Omental fat pad (tissue), 4 donors: ENCODE measurements around the gene SERTM1. TPM values are rescaled to one million over a fixed set of nuclear protein-coding genes. Genes with fewer than 3 reads are reported as not detected.
A peak's percentile ranks its signal among the peaks of the same experiment; 100 is the strongest.

Source experiments
- ATAC-seq: fragments of 150-250 bp; one replicate; pipeline ENCODE4 v1.9.1; 2016; ENCODE audit warnings: mild to moderate bottlenecking, moderate library complexity; ENCODE audit not compliant: low FRiP score
- DNase-seq: peaks from one replicate; pipeline ENCODE4 v3.0.0-alpha.2; 2019; ENCODE audit warnings: low spot score
- total RNA-seq, 4 donors: library from RNA; depleted of rRNA; stranded (reverse); fragments of >200 nt; gene quantifications; one replicate each; pipeline ENCODE4 v1.1.0, GENCODE V29; 2016
- TF ChIP-seq, protein P1 (sequence below), 3 donors: fragments of 450-650 bp; IDR thresholded peaks; one replicate each; pipeline ENCODE4 v1.5.1; 2016 to 2017; ENCODE audit warnings: antibody characterized with exemption in 3 of 3, mild to moderate bottlenecking in 3 of 3, moderate library complexity in 2 of 3

Gene SERTM1
- total RNA-seq: 10 to 100 TPM in 2 of 4 donors, 1 to 10 TPM in 1, not detected in 1; 7.8 to 50.5 (median 10.8) TPM

DNA sequence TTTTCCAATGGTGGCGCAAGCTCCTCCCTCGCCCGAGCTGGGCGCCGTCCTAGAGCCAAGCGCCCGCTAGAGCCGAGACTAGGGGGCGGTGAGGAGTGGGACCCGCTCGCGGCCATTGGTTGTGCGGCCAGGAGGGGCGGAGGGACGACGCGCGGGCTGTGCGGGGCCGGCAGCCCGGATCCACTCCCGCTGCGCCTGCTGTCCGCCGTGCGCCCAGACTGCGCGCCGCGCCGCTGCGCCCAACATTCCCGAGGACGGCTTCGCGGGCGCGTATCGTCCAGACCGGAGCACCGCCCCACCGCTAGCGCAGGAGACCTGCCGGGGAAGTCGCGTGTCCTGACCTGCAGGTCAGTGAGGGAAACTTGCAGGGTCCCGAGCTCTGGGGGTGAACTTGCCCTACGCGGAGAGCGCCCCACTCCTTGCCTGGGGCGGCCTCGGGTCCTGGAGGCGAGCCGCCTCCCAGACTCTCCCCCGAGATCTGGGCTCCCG lies at the start of gene SERTM1:
Gene SERTM1 (plus strand): TSS at position 183 of the 489 bp plus-strand sequence. CDS start 21,059 bp downstream, outside the sequence.
- TF ChIP-seq, protein P1, sequence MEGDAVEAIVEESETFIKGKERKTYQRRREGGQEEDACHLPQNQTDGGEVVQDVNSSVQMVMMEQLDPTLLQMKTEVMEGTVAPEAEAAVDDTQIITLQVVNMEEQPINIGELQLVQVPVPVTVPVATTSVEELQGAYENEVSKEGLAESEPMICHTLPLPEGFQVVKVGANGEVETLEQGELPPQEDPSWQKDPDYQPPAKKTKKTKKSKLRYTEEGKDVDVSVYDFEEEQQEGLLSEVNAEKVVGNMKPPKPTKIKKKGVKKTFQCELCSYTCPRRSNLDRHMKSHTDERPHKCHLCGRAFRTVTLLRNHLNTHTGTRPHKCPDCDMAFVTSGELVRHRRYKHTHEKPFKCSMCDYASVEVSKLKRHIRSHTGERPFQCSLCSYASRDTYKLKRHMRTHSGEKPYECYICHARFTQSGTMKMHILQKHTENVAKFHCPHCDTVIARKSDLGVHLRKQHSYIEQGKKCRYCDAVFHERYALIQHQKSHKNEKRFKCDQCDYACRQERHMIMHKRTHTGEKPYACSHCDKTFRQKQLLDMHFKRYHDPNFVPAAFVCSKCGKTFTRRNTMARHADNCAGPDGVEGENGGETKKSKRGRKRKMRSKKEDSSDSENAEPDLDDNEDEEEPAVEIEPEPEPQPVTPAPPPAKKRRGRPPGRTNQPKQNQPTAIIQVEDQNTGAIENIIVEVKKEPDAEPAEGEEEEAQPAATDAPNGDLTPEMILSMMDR (IDR thresholded peaks at IDR 0.05): no peak
- DNase-seq: no peak
- peak; percentile 95 for ATAC-seq

DNA sequence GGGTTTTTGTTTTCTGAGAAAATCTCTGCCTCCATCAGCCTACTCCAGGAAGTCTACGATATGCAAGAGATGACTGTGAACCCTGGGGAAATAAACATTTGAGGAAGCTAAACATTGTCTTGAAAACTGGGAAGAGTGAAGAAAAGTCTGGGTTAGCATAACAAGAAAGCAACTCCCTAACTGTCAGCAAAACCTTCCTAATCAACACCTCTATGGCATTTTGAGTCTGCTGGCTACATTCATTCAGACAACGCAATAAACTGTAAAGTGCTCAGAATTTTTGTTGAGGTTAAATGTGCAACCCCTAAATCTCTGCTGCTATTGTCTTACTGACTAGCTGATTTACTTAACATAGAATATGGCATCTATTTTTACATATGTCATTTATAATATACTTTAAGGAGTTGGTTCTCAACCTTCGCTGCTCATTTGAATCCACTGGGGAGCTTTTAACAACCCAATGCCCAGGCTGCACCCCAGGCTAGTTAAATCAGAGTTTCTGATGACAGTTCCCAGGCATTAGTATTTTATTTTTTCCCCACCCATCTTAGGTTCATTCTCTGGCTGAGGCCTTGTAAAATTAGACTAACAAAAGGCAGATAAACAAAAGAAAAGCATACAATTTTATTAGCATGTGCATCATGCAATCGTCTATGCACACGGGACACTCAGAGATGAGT lies 45.3 kb upstream of the SERTM1 start:
- DNase-seq (no peak), ATAC-seq (no peak)
- TF ChIP-seq, protein P1 (IDR thresholded peaks at IDR 0.05): no peak

DNA sequence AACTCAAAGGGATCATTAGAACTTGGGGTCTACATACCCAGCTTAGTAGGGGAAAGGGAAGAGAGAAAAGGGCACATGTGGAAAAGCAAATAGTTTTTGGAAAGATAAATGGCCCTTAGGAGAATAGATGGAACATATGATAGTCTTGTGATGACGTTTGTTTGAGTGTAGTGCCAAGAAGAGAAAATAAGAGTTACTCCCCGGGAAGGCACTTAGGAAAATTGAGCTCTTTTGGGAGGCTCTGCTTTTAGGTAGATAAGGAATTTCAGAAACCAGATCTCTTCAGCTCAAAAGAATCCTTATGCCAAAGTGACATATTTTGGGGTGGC lies 44.8 kb upstream of the SERTM1 start:
- TF ChIP-seq, protein P1 (IDR thresholded peaks at IDR 0.05): no peak
- ATAC-seq (no peak), DNase-seq (no peak)

DNA sequence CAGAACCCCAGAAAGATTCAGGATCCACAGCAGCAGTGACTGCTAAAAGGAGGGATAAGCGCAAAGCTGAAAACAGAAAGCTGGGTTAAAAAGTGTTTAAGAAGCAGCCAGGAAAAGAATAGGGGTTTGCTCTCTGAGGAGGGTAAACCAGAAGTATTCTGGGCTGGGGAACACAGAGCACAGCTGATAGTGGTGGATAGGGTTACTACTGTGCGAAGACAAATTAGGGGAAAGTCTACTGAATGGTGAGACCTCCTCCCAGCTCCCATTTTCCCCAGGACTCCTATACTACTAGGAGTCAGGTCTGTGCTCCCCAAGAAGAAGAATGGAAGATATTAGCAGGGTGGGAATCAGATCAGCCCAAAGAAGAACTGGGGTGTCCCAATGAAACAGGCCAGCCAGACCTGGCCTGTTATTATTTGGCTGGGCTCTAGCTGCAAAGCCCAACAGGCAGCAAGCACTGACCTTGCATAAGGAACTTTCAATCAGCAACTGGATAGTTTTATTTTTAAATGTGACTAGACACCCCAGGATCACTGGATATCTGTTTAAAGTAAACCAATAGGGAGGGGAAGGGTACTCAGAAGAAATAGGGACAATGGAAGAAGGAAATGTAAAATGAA lies 43.5 kb upstream of the SERTM1 start:
- ATAC-seq (no peak), DNase-seq (no peak)
- TF ChIP-seq, protein P1 (IDR thresholded peaks at IDR 0.05): no peak

DNA sequence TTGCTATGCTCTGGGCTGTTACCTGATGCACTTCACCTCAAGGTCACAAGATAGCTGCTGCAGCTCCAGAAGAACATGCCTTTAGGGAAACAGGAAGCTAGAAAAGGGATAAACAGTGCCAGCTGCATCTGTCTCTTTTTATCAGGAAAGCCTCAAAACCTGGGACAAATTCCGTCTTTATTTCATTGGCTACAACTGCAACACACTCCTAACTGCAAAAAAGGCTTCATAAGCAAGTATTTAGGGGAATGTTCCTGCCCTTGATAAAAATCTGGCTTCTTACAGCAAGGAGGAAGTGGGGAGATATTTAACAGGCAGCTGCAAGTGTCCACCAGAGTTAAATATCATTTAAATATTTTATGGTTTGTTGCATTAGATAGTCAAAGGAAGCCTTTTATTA lies 34.2 kb upstream of the SERTM1 start:
- DNase-seq: no peak

DNA sequence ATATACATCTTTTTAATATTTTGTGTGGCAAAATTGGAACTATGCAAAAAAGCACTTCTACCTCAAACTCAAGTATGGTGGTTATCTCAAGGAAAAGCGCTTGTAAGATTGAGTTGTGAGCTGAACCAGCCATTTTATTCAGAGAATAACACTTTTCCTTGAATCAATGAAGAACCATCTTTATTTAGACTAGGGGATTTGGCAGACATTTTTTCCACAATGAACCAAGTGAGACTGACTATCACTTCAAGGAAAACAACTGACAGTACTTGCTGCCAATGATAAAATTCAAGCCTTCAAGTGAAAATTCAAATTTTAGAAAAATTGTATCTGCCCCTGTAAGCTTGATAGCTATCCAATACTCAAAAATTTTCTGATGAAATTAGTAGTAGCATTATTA lies 23.2 kb upstream of the SERTM1 start:
- TF ChIP-seq, protein P1 (IDR thresholded peaks at IDR 0.05): no peak
- no peak for DNase-seq
- ATAC-seq: no peak

More for the DNA sequence above, 34.2 kb upstream of the SERTM1 start:
- TF ChIP-seq, protein P1 (IDR thresholded peaks at IDR 0.05): no peak
- ATAC-seq: no peak

DNA sequence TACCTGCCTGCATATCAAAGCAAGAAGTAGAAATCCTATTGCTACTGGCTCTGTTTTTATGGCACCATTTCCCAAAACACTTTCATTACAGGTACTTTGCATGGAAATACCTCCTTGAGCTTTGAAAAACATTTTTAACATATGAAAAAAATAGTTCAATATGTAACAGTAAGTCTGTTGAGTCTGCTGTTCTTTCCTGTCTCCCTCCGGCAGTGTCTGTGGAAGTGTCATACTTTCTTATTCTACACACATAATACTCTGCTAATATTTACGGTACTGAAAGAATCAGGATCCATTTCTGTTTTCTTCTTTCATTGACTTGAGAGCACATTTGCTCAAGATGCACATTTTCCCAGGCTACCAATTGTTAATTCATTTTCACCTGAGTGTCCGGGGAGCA lies 8.2 kb upstream of the SERTM1 start:
- TF ChIP-seq, protein P1 (IDR thresholded peaks at IDR 0.05): no peak
- ATAC-seq (no peak), DNase-seq (no peak)
